Epithelial cell of prostate (primary cell): ENCODE measurements around the gene NHS.

ENCODE experiments used
- DNase-seq: peaks from one replicate; pipeline ENCODE4 v3.0.0-alpha.2; 2011; ENCODE audit warnings: low read depth, low spot score
- H3K27ac ChIP-seq: fragments of 450-650 bp; 2 replicates; pipeline ENCODE4 v1.5.1; 2017; ENCODE audit warnings: mild to moderate bottlenecking

The NHS gene

DNA sequence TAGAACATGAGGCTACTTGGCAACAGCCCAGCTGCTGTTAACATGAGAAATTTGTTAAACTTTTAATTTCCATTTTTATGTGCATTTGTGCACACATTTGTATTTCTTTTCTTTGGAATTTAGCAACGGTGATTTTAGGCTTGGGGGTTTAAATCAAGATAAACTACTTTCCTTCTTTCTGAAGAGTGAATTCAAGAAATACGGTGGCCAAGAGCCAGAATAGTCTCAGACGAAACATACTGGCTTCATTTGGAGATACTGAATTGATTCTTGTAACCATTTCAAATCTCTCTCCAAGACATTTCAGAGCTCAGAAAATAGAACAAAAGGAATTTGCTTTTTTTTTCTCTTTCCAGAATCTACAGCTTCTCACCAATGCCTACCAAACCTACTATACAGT is 228.2 kb downstream of the NHS start:
- no peak overlapping the region for H3K27ac ChIP-seq
- no peak for DNase-seq

DNA sequence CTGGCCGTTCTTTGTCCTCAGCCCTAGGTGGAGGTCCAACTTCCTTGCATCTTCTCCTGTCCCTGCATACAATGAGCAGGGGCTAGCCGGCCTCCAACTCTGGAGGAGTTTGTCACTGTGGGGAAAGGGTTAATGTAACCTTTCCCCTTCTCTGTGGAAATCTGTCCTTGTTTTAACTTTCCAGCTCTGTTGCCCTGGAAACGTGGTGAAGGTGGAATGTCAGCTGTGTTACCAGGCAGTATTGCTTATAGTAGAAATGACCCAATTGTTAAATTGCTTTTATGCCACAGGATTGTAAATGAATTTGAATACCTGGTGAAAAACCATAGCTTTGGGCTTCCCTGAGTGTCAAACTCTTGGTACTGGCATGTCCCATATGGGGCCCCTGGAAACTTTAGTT is 230.7 kb downstream of the NHS start:
- H3K27ac ChIP-seq: no peak overlapping the region
- no peak for DNase-seq

DNA sequence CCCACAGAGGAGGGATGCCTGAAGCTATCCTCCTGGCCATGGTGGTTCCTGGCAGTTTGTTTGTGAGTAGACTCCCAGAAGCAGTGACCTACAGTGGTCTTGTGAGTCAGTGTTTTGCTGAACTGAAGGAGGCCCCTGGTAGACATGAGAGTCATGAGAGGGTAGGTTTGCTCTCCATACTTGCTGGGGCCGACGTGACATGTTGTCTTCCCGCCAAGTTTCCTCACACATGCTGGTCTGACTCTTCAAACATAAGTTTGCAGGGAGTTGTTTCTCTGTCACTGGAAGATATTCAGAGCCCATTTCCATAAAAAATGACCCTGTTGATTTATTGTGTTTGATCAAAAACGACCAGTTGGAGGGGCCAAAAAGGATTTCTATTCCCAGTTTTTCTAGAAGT is 231.2 kb downstream of the NHS start:
- H3K27ac ChIP-seq: no peak overlapping the region
- DNase-seq: no peak

DNA sequence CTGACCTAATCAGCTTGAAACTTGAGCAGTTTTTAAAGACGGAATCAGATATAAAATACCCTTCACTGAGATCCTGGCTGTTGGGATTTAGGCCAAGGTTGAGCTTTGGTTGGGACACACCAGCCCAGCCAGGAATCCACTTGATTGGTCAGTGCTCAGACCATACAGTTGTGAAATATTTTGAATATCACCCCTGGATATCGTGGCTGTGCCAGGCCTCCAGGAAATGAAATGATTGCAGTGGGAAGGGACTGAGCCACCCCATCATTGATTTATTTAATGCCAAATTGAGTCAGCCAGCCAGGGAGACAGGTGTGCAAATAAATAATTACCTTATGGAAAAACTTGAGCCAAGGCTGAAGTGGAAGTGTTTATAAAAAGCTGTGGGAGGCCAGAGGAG is 233.9 kb downstream of the NHS start:
- no peak overlapping the region for H3K27ac ChIP-seq
- DNase-seq: no peak

DNA sequence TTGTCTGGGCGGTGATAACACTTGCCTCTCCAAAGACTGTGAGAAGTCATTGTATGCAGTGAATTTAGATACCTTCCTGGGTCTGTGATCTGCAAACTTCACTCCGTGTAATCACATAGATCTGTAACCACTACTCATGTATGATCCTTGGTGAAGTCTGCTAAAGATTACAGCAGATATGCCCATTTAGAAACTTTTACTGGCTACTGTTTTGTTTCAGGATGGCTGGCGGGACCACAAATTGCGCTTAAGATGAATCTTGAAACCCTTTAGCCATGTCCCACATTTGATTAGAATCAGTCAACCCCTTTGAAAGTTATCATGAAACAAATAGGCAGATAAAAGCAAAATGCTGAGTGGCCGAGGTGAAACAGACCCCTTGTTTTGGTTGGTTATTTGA is 235.8 kb downstream of the NHS start:
- no peak overlapping the region for H3K27ac ChIP-seq
- no peak for DNase-seq

DNA sequence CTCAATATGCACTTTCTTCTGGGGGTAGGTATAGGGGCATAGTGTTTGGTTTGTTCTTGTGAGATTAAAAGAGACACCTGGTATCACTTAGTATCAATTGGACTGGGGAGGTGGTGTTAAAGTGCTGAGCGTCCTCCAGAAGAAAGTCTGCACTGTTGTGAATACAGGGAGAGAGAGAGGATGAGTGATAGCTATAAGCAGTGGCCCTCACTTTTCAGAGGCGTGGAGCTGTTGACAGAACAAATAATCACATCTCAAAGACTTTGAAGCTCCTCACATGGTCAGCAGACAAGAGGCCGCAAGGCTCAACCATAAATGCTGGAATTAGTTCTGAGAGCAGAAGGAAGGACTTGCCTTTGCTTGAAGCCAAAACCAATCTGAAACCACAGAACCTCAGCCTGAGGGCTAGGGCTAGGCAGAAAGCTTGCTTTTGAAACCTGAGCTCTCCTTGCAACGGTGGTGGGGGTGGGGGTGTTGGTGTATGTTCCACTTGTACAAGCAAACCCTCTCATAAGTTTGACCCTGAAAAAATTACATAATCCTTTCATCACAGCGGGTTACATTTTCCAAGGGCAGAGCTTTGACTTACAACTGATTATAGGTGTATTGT is 239.1 kb downstream of the NHS start:
- DNase-seq: no peak
- no peak overlapping the region for H3K27ac ChIP-seq

DNA sequence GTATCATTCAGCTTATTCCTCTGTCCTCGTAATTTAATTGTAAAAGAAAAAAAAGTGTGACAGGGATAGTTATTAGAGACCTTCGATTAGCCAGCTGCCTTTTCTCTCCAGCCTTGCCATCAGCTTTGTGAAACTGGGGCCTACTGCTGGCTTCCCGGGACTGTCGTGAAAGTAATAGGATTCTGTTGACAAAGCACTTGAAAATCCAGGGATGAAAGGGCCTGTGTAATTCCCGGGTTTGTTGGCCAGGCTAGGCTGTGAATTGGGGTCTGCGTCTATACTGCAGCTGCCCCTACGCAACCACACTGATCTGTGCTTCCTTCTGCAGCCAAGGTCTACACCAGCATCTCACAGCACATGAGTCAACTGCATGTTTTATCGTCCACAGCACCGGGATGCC is 241.9 kb downstream of the NHS start:
- no peak for DNase-seq
- no peak overlapping the region for H3K27ac ChIP-seq

DNA sequence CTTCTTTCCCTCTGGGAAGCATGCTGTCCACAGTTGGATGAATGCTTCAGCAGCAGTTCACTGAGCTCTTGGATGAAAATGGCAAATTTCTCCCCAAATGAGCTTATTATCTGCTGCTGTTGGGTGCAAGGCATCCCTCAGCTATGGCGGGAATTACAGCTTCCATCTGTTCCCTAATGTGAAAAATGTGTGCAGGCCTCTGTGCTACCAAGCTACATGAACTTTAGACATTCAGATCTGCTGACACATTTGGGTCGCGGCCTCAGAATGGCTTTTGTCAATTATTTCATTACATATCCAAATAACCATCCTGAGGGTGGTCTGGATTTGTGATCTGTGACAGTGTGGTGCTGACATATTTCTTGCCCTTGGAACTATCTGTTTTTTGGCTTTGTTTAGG is 242.8 kb downstream of the NHS start:
- no peak overlapping the region for H3K27ac ChIP-seq
- DNase-seq: no peak

DNA sequence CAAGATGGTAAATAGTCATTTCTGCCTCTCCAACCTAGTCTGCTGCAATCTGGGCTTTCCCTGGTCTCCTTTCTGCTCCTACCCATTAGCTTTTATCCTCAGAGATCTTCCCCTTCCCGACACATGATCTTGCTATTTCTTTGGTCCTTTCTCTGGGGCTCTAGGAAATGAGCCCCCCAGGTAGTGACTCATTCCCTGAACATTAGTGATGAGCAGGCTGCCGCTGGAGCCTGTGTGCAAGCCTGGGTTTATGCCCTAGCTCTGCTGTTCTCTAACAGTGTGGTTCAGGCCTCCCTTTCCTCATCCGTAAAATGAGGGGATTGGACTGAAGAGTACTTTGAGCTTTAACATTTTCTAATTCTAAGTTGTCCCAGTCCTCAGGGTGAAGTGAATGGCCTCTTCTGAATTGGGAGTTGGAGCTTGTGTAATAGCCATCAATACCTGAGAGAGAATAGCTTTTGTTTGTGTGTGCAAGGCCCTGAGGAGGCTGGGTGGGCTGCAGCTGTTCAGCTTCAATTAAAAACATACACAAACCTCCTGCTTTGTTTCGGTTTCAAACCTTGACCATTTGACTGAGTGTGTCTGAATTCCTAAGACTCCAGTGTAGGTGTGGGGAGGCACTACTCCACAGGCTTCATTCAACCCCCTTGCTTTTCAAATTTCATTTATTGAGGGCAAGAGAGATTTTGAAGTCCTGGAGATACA is 246.7 kb downstream of the NHS start:
- no peak for DNase-seq
- no peak overlapping the region for H3K27ac ChIP-seq

DNA sequence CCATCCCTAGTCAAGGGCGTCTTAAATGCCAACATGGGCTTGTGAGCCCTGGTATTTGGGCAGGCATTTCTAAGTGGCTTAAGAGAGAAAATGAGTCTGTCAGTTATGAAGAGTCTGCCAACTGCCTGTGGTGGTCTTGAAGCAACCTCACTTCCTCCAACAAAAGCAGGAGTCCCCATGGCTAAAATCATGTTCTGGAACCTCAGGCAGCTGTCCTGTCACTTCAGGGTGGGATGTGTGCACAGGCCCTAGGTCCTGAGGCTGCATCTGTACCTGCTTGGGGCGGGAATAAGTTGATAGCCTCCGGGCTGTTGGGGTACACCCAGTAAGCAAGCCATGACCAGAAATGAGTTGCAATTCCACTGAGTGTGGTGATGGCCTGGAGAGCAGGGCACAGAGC is 247.3 kb downstream of the NHS start:
- H3K27ac ChIP-seq: no peak overlapping the region
- DNase-seq: no peak

DNA sequence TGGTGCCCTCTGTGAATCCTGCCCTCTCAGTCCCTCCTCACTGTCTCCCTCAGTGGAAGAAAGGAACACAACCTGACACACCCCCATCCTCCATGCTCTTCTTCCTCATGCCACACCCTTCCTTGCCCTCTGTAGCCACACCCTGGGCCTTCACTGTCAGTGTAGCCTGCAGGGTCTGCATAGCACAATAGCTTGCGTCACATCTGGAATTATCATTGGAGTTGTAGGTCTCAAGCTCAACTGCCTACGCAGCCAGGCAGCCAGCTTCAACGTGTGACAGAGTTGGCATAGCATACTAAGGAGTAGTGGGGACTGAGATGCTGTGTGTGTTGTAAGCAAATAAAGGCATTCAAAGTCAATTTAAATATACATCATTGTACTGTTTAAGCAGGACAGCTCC is 248.8 kb downstream of the NHS start:
- DNase-seq: no peak
- no peak overlapping the region for H3K27ac ChIP-seq

DNA sequence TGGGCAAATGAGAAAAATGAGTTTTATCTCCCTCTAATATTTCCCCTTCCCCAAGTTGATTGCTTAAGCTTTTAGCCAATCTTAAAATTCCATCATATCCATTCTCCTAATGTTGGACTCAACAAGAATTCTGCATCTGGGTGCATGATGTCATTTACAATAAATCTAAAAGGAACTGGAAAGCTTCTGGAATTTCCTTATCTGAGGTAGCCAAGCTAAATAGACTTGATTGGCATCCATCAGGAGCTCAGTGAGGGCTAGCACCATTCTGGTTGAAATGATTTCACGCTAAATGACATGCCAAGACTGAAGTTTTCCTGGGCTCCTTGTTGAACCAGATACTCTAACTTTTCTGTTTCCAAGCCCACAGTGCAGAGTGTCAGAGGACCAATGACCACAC is 252.0 kb downstream of the NHS start:
- no peak for DNase-seq
- H3K27ac ChIP-seq: no peak overlapping the region

DNA sequence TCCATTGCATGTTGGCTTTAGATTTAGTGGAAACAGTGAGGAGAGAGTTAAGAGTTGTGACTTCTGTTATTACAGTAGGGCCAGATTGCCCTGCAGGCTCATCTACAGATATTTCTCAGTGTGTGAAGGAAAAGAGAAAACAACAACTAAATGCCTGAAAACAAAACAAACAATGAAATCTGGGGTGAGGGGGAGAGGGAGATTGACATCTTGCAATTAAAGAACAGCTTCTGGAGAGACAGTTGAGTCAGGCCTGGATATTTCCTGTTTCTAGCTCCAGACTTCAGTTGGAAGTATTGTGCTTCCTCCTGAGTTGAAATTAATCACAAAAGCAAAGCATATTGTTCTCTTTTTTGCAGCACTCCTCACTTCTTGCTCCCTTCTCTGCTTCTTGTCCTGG is 254.0 kb downstream of the NHS start:
- DNase-seq: no peak
- H3K27ac ChIP-seq: peak overlapping the region; percentile 52

DNA sequence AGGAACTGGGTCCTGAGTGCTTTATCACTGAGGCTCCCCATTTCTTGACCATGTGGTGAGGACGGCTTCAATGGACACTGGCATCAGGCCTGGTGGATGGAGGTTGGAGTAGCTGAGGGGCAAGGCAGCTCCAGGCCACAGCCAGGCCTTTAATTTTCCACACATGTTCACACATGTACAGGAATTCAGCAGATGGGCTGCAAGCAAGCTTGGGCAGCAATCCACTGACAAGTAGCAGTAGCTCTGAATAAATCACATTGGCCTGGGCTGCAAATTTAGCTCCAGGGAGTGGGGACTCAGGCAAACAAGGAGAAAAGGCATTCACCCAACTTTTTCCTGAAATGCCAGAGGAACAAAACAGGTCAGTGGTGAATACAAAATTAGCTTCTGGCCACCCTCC is 254.5 kb downstream of the NHS start:
- peak overlapping the region; percentile 52 for H3K27ac ChIP-seq
- DNase-seq: no peak

DNA sequence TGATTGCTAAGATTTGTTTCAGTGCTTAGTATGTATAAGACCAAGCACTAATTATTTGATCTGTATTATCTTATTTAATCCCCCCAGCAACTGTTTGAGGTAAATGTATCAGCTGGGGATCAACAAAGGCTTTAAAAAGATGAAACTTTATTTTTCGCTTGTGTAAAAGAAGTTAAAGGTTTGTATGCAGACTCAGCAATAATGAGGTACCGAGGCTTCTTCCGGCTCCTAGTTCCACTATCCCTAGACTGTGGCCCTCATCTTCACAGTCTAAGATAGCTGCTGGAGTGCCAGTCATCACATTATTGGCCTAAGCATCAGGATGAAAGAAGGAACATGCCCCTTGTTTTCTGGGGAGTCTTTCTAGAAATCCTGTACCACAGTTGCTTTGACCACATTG is 256.6 kb downstream of the NHS start:
- no peak for DNase-seq
- H3K27ac ChIP-seq: no peak overlapping the region

DNA sequence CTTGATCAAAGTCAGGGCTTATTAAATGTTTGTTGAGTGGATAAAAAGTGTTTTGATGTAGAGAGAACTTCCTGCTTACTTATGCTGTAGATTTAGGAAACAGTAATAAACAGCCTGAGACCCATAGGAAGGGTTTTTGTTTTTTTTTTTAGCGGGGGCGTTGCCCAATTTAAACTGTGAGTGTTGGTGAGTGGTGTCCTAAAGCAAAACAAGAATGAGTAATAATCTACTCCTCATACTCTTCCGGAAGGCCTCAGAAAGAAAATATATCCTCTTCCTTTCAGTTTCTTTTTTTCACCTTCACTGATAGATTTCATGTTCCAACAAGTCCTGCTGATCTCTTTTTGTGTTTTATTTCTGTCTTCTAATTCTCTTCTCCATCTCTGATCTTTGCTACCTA is 257.9 kb downstream of the NHS start:
- H3K27ac ChIP-seq: peak overlapping the region; percentile 37
- DNase-seq: no peak

DNA sequence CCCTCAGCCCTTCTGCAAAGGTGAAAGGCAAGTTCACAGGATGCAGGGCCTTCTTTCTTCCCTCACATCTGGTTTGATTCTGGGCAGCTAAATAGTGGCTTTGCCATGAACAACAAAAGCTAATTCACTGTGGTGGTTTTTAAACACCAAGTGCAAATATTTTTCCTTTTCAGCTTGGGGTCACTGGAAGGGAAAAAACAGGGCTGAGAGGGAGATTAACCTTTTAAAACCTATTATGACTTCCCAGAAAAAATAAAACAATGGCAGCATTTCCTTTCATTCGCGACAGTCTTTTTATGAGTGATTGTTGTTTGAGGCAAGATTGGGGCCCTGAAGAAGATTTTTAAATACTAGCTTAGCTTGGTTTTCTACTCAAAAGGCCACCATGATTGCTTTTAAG is 258.5 kb downstream of the NHS start:
- no peak for DNase-seq
- H3K27ac ChIP-seq: peak overlapping the region; percentile 37

DNA sequence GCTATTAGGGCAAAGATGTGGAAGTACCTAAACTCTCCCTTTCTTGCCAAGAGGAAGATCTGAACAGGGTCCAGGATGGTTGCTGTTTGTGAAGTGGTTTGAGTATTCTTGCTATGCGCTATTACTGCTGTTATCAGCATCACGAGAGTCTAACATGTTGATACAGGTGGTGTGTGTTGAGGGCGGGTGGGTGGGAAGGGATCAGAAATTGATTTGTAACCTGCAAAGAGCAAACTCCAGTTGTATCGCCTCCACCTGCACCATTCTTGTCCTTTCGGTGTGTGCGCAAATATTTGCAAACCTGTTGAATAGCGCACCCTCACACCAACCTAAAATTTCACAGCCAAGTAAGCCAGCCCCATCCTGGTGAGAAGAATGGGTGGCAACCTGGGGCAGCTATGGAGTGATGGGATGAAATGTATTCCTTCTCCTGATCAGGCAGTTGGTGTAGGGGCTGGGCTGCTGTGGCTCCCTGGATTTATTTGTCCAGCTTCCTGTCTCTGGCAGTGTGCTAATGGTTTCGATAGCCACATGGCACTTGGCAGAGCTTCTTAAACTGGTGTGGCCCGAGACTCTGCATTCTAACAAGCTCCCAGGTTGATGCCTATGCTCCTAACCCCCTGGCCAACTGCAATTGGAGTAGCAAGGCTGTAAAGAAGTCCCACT is 259.7 kb downstream of the NHS start:
- no peak for DNase-seq
- H3K27ac ChIP-seq: no peak overlapping the region

DNA sequence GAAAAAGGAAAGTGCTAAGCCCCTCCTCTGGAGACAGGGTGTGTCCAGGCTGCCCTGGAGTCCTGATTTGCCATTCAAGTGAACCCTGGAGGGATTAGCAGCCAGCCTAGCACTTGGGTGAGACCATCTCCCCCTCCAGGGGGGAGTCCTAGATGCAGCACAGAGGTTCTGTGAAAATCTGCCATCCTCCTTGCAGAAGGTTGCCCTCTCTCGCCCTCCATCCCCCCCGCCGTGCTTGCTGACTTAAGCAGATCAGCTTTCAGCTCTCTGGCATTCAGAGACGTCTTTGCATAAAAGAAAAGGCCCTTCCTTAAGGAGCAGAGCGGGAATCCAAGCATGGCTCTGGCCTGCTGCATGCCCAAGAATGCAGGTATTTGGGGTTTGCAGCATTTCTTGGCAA is 260.2 kb downstream of the NHS start:
- DNase-seq: no peak

DNA sequence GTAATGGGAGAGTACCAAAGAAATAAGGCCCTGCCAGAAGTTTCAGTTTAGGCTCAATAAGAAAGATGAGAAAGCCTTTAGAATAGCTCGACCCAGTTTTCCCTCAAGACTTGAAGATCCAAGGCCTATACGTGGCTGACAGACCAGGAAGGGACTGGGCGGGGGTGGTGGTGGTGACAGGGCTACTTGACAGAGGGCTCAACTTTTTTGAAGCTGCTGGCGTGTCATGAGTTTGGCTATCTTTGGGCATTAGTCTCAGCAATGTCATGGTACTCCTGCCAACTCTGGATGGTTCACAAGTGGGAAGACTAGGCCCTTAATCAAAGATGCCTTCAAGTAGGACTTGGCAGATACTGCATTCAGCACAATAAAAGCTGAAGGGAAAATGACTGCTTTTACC is 262.2 kb downstream of the NHS start:
- no peak for DNase-seq
- H3K27ac ChIP-seq: no peak overlapping the region

More for the DNA sequence above, 260.2 kb downstream of the NHS start:
- no peak overlapping the region for H3K27ac ChIP-seq

DNA sequence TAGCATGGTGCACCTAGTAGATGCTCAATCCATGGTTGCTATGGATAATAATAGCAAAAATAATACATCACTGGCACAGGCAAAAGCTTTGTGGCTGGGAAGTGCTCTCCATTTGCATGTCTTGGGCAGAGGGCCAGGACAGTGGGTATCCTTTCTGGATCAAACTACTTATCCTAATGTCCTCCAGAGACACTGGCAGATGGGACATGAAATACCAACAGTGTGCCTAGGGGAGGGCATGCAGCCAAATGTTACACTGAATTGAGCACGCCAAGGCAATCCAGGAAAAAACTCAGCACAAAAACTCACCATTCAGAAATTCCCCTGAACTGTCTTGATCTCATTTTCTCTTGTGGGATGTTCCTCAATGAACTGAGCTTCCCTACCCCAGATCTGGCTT is 263.7 kb downstream of the NHS start:
- no peak for DNase-seq
- H3K27ac ChIP-seq: no peak overlapping the region

DNA sequence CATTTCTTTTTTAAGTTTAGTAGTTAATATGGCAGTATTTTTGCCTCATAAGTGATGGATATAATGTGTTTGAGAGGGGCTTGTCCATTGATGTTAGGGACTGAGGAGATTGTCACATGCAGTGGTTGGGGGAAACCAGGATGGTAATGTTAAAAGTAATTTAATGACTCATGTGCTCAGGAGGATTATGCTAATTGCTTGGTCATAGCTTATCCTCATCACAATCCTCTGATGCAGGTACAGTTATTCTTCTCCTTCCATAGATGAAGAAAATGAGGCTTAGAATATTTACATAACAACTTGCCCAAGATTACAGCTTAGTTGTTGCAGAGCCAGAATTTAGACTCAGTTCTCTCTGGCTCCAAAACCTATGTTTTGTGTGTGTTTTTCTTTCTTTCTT is 267.9 kb downstream of the NHS start:
- no peak overlapping the region for H3K27ac ChIP-seq
- no peak for DNase-seq
